GM19452 (cell line): ENCODE measurements around the gene WDR1.

Source experiments
- ATAC-seq: cut with Tn5 transposase; IDR thresholded peaks from one replicate; pipeline ENCODE4 v1.9.1; 2021; ENCODE audit not compliant: unreplicated experiment

The WDR1 gene

DNA sequence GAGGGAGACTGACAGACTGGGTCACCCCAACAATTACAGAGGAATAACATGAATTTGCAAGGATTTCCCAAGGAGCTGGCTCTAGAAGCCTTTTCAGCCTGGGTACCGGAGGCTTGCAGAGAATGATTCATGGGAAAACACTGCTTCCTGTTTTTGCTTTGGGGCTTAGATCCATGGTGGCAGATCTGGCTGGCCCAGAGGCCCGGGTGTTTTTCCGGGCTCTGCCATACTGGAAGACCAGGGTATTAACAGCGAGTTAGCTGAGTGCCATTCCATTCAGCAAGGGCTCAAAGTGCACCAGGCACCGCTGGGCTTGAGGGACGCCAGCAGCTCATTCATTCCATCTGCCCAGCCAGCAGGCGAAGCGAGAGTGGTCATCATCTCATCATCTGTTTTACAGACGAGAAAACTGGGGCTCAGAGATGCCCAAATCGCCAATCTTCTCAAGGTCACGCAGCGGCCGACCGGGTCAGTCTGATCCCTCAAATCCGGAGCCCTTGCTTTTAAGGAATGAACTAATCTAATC, 1.3 kb downstream of the WDR1 start:
- ATAC-seq, result no peak

DNA sequence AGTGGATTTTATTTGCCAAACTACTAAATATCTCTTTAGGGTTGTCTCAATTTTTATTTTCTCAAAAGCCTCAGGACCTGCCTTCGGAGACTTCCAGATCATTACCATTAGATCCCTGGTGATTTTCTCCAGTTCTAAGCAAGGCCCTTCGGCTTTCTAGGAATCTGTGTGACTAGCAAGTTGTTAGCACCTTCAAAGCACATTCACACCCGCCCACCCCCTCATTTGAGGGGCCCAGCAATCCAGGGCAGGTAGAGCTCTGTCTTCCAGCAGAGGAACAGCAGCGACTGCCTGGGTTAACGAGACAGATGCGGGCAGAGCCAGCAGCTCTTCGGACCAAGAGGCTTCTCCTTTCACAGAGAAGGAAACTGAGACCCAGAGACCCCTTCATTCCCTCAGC, 2.0 kb downstream of the WDR1 start:
- ATAC-seq, result no peak

DNA sequence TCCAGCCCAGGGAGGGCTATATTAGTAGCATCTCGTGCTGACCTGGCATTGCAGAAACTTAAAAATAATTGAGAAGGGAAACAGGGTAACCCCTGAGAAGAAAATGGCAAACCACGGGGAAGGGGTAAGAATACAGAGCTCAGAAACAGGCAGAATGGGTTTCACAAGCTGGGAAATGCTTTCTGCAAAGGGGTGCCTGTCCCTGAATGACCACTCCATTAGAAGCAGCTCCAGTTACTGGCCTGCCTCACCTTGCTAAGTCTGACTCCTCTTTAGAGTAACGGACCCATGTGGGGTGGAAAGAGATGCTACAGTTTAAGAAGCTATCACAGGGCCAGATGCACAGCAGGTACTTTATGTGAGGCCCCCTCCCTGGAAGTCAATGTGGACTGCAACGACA, 2.5 kb downstream of the WDR1 start:
- no peak for ATAC-seq

DNA sequence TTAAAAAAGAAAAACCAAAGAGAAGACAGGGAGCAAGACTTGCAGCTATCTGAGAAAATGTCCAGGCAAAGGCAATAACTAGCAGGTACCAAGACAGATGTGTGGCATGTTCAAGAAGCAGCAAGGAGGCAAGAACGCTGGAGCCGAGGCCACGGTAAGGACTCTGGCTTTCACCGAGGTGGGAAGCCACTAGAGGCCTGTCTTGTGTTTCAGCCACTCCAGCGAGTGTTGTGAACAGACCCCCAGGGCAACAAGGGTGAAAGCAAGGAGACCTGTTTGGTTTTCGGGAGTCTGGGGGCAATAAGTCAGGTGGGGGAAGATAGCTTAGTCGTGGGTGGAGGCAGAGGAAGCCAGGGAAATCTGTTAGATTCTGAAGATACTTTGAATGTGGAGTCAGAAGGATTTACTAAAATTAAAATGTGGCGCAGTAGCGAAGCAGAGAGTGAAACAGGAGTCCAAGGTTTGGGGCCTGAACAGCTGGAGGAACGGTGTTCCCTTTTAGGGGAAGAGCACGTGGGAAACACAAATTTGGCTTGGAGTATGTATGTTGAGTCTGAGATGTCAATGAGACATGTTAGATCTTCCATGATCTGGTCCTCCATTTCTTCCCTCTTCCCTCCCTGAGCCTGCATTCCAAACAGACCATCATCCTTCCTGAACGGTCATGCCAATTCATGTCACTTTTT, 3.1 kb downstream of the WDR1 start:
- ATAC-seq, result no peak

DNA sequence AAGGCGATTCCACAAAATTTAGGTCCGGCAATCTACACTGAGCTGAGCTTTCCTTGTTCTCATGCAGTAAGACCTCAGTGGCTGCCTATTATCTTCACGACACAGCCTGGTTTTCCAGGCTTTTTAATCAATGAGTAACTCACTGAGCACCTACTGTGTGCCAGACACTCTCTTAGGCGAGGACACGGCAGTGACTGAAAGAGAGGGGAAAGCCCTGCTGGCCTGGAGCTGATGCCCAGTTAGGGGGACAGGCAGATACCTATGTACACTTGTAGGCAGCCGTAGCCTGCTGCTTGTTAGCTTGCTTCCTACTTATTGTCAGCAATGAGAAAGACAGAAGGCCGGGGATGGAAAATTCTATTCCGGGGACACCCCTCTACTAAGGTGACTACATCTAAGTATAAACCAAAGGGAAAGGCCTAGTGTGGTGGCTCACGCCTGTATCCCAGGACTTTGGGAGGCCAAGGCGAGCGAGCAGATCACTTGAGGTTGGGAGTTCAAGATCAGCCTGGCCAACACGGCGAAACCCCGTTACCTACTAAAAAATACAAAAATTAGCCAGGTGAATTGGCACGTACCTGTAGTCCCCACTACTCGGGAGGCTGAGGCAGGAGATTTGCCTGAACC, 3.8 kb downstream of the WDR1 start:
- no peak for ATAC-seq

DNA sequence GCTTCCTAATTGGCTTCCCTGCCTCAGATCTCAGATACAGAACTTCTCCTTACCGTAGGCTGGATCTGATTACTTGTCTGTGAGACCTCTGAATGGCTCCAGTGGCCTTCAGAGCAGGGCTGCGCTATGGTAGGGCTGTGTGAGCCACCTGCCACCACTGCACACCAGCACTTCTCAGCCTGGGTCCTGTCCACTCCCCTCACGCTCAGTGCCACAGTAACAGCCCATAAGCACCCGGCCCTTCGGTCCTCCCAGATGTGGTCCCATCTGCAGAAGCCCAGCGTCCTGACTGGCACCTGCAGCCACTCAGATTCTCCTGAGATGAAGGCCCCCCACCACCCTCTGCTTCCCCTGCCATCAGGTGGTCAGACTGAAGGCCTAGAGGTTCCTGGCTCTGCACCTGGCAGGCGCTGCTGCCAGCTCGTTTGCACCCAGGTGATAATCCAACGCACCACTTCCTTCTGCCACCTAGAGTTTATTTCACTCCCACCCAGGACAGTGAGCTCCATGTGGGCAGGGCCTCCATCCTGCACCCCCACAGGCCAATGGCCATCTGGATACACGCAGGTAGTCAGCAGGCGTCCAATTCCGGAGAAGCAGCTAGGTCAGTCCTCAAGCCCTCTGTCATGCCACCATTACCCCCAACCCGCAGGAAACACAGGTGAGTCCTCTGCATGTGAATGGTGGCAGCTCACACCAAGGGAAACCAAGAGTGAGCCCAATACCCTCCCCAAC, 5.4 kb downstream of the WDR1 start:
- ATAC-seq, result no peak

DNA sequence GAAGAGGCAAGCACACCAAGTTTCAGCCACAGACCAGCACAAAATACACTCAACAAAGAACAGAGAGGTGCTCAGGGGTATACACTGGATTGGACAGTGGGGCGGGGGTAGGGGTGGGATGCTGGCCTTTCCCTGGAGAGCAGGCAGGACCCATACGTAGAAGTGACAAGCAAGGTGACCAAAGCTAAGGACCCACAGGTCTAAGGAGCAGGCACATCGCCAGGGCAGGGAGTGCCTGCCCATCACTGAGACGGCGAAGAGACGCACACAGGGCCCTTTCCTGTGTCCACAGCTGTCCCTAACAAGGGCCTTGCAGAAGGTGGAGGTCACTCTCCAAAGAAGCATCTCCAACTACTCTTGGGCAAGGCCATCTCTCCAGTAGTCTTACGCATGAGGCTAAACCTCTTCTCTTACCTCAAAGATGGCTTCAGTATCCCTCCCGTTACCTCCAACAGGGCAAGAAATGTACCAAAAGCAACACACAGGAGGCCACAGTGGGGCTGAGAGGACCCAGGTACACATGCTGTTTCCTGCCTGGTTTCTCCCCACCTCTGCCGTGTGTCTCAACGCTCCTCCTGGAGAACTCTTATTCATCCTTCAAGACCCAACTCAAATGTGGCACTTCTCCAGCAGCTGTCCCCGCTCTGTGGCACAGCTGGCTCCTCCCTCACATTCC, 6.5 kb downstream of the WDR1 start:
- no peak for ATAC-seq

DNA sequence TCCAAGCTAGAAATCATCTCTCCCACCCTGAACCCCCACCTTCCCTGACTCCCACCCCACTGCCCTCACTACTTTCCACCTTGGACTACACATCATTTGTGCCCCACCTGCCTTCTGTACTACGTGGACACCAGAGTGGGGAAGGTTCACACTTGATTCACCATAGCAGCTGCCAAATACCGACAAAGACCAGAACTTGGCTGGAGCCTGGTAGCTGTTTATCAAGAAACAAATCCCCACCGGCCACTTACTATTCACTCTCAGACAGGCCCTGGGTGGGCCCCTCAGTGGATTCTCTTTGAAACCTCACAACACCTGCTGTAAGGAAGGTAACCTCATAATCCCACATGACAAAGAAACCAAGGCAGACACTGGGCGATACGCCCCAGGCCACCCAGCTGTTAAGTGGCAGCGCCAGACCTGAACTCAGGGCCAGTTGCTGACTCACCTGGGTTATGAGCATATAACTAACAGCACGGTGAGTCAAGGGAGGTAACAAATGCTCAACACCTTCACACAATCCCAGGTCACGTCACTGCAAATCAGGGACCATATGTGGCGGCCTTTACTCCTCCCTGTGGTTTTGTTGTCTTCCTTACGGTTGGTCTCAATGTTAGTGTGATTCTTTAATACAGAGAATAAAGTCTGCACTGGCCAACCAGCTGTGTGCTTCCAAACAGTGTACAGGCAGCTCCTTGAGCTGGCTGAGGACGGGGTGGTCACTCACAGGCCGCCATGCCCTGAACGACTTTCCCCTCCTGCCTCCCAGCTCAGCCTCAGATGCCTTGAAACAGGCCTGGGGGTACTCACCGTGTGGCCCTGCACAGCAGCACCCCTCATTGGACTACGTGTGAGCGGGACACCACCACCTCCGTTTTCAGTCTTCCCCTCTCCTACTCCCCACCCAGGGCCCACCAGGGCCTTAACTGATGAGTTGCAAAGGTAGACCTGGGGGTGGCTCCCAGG, 7.5 kb downstream of the WDR1 start:
- ATAC-seq, result no peak

DNA sequence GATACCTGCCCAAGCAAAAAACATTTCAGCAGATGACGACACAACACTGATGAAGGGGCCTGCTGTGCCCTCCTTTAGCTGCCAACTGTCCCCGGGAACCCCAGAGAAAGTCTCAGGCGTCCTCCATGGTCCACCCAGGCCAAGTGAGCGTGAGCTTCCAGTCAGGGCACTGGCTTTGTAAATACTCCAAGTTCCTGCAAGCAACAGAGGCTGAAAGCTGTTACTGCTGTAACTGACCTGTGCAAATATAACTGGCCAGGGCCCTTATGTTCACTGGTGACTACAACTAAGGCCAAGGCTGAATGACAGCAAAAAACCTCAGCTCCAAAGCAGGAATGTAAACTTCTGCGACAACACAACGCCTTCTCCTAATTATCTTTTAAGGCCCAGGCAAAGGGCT, 8.2 kb downstream of the WDR1 start:
- no peak for ATAC-seq

DNA sequence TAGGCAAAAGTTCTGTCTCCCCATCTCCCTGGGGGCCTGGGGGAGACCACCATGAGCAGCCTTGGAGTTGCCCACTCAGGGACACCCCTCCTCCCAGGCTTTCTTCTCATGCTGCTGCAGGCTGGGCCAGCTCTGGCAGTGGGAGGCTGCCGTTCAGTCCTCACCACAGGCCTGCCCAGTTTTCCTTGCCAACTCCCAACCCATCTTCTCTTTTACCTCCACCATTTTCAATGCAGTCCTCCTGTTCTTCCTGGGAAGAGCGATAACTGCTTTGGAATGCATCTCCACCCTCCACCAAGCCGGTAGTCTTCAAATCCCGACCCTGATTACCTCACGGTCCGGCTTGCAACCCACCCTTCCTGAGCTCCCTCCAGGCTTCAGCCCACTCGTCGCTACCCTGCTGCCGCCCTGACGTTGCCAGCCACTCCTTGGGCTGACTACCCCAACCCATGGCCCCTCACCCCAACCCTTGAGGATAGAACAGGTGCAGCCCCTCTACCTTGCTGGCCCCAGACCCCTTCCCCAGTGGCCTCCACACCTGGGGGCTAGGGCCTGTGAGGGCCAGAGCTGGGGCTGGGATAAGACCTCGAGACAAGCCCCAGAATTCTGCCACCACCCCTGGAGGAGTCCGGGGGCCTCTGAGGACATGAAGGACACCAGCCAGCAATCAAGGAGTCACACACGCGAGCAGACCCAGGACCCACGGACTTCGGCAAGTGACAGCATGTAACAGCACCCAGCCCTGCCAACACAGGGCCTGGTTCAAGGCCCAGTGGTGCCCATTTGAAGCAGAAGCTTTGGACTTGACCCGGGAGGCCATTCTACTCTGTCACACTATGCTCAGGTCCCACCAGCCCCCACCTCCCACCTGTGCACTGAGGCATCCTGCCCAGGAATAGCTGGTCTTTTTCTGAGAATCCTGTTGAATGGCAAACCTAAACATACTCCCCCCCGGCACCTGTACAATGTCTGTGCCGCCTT, 9.2 kb downstream of the WDR1 start:
- no peak for ATAC-seq

DNA sequence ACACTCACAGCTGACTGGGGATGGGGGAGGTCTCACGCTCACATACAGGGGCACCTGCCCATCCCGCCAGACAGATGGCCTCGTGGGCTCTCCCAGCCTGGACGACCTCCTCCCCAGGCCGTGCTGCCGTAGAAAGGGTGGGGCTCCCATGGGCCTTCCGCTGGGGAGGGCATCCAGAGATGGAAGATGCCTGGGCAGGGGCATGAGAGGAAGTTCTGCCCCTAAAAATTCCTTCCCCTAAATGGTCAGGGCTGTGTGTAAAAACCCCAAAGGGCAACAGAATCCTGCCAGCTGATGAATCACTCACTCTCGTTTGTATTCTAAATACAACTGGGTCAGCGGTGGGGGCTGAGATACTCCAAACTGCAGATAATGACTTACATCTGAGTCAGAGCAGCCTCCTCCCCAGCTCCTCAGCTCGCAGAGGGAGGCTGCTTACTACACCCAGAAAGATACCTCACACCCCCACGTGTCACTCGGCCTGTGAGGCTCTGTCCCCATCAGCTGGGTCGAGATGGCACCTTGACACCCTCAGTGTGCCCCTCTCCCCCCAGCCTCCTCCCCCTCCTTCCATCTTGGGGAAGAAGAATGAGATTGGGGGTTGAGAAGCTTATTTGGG, 10.1 kb downstream of the WDR1 start:
- no peak for ATAC-seq

DNA sequence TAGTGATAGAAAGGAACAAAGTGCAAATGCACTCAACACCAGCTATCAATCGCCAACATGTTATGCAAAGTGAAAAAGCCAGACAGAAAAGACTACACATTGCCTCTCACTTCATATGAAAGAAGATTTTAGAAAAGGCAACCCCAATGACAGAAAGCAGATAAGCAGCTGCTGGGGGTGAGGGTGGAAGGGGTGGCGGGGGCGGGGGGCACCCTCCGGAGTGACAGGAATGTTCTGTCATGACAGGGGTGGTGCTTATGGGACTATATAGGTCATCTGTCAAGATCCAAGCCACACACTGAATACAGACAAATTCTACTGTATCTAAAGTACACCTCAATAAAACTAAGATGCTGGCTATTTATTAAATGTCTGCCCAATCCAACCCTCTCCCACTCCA, 10.7 kb downstream of the WDR1 start:
- no peak for ATAC-seq

DNA sequence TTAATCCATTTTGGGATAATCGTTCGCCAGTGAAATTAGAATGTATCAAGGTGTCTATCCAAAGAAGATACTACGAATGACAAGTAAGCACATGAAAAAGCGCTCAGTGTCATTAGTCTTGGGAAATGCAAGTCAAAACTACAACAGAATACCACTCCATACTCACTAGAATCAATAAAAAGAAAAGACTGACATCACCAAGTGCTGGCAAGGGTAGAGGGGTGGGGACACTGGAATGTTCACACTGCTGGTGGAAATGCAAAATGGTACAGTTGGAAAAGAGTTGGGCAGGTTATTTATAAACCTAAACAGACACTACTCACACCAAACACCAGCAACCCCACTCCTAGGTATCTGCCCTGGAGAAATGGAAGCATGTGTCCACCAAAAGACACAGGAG, 11.2 kb downstream of the WDR1 start:
- no peak for ATAC-seq

DNA sequence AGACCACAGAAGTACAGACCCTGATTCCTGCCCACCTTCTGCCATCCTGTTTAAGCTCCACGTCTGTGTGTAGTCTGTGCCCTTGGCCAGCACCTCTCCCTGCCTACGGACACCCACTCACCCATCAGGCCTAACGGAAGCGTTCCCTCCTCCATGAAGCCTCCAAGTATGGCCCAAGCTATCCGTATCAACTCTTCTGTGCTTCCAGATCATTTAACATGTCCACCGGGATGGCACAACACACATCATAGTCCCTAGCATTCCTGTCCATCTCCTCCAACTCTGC, 11.7 kb downstream of the WDR1 start:
- no peak for ATAC-seq

DNA sequence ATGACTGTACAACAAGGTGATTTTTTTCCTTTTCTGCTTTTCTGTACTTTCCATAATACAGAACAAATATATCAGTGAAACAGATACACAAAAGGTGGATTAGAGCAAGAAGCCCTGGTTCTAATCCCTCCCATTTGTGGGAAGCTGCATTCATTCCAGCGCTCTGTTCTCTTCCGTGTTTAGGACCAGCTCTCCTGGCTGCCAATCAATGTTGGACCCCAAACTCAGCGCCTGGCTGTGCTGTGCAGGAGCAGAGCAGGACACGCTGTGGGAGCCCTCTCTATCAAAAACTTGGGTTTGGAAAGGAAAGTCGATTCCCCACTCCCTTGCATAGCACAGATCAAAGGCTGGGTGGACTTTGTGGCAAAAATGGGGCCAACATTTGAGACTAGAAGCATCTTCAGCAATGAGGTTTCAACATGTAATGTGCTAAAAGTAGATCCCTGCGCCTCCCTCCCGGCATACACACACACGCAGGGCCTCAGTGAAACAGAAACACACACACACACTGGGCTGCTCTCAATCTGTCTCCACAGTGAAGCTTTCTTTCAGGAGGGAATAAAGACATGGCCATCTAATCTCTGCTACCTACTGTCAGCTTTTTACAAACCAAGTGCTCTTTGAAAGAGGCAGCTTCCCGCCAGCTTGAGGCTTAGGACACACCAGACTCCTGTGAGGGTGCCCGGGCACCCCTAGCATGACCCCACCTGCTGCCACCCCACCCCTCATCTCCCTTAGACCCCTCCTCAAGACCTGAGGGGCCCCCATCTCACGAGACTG, 12.2 kb downstream of the WDR1 start:
- ATAC-seq, result no peak

DNA sequence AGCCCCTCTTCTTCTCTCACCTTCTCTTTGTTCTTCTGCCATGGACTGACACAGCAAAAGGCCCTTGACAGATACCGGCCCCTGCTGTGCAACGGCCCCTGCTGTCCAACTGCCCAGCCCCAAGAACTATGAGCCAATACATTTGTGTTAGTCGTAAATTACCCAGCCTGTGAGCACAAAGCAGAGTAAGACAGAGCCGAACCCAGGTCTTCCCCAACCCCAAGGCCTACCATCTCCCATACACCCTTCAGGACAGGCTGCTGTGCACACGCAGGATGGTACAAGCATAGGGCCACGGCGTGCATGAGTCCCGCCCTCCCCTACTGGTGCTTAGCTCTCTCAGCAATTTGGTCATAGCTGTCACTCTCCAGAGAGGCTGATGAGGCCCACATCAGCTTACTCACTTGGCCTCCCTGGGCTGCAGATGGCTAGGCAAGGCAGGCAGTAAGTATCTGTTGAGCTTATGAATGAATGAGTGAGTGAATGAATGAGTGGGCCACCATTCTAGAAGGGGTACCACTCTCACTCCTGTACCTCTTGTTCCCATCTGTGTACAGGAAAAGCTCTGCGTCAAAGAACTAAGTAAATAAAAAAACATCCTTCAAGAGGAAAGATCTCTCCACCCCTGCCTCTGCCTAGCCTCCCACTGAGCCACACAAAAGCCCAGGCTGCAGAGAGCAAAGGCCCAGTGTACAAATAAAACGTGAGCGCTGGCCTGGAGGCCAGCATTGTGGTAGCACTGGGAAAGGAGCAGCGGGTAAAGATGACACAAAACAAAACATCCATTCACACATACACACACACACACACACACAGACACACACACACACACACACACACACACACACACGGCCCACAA, 13.9 kb downstream of the WDR1 start:
- no peak for ATAC-seq
